Measurements from ENCODE around the gene ZNF445. TPM values are rescaled to one million over a fixed set of nuclear protein-coding genes. Genes with fewer than 3 reads are reported as not detected.

Gene ZNF445
- total and polyA plus RNA-seq, 2 donors (not counting 3 experiments of a cell fraction or from before 2014, with no cell fraction given): 2.3 to 17.8 TPM

GRCh38 chr3:44469914-44470313 is 7.6 kb downstream of the ZNF445 start:
- intact Hi-C loops (cut with micrococcal nuclease): no loop called here
- no peaks in the 10 kb centered on the region for H3K4me1 ChIP-seq (ENCODE audit: control insufficient read depth, extremely low read depth, insufficient read depth, low read length)
- no TSS peak for BruUV-seq (replicated peaks)
- H4K20me1 ChIP-seq (replicated peaks; ENCODE audit: control insufficient read depth, extremely low read depth, insufficient read depth, low read length): no peaks in the 10 kb centered on the region
- H3K4me2 ChIP-seq (ENCODE audit: insufficient read depth, low read length): no peak overlapping the region
- H3K36me3 ChIP-seq (ENCODE audit: control insufficient read depth in 2 of 2, extremely low read depth in 1 of 2, insufficient read depth in 2 of 2, low read length in 2 of 2): peaks cover 0 to 5% of the 10 kb centered on the region in 2 experiments
- POLR2A ChIA-PET: no interaction called here
- dilution Hi-C loops (cut with MboI; ENCODE audit: extremely low pct_ligation_motif_present, low sequenced_read_pairs): no loop called here
- no peak overlapping the region for H2AFZ ChIP-seq (ENCODE audit: low read depth, low read length)
- no peaks in the 10 kb centered on the region for H3K27me3 ChIP-seq (ENCODE audit: control insufficient read depth in 2 of 2, insufficient read depth in 2 of 2, low read length in 2 of 2)
- no peak for TF ChIP-seq MAX (IDR thresholded peaks at IDR 0.05; ENCODE audit: insufficient read depth, insufficient read length)
- TF ChIP-seq CTCF (IDR thresholded peaks at IDR 0.05; ENCODE audit: extremely low read depth in 1 of 2, insufficient read depth in 1 of 2, low read depth in 1 of 2, low read length in 2 of 2): no peak
- TF ChIP-seq JUN (IDR thresholded peaks at IDR 0.05; ENCODE audit: borderline replicate concordance, insufficient read depth, insufficient read length, low read depth): no peak
- CTCF ChIA-PET: interaction anchor here (1.6 kb wide), 1 partner anchor 15 kb away, joined by 4 read pairs; no protein-coding TSS in a partner anchor
- no peak overlapping the region for H3K27ac ChIP-seq (ENCODE audit: insufficient read depth, low read depth, low read length)
- H3K4me3 ChIP-seq (replicated peaks in 1 of 3; ENCODE audit: insufficient read depth in 1 of 3, low read depth in 1 of 3, low read length in 3 of 3): no peak overlapping the region
- FAIRE-seq (no peak), DNase-seq (ENCODE audit: low read depth, low spot score) (no peak)
- H3K9me1 ChIP-seq (replicated peaks; ENCODE audit: control insufficient read depth, extremely low read depth, insufficient read depth, low read length): no peaks in the 10 kb centered on the region
- peaks cover 47% of the 10 kb centered on the region for H3K79me2 ChIP-seq (ENCODE audit: control insufficient read depth, insufficient read depth, low read length)
- no peak overlapping the region for H3K9ac ChIP-seq (replicated peaks; ENCODE audit: extremely low read depth, insufficient read depth, low read length)
- H3K9me3 ChIP-seq (replicated peaks; ENCODE audit: control insufficient read depth, insufficient read depth, low read length): no peaks in the 10 kb centered on the region

Data from endothelial cell of umbilical vein (primary cell).